ENCODE measurements around the gene FHIT.

FHIT gene

GRCh38 chr3:60133269-60134162 lies 1117.7 kb downstream of the FHIT start:
- no peak for DNase-seq

DNA sequence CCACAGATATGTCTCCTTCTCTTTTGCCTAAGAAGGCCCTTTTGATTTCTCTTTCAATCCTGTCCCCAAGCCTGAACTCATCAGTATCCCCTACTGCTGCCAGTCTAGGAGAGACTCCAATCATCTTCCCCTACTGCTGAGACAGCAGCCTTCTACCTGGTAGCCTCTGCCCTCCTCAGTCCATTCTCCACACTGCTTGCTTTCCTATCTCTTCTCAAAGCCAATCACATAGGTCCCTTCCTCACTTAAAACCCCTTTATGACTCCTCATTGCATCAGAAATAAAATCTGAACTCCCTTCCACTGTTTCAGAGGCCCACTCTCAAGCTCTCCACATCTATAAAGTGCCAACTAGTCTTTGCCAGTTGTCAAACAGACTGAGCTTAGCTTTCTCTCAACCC lies 1119.6 kb downstream of the FHIT start:
- DNase-seq: no peak

- DNase-seq: no peak
Measured at GRCh38 chr3:60126511-60127304, 1124.5 kb downstream of the FHIT start.

DNA sequence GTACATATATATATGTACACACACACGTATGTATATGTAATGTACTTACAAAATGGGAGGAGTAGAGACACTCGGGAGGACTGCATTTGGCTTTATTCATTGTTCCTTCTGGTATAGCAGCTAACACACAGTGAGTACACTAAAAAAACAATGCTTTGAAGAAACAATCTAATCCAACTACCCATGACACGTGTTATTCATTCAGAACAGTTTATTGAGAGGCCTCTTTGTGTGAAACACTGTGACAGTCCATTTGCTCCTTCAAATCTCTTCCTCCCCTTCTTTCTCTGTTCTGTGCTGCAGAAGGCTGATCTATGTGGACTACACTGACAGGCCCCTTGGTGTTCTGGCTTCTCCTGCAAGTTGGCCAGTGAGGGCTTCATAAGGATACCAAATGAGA lies 1125.6 kb downstream of the FHIT start:
- DNase-seq: no peak

- DNase-seq: no peak
Measured at GRCh38 chr3:60120245-60120644, 1131.0 kb downstream of the FHIT start.

- no peak for DNase-seq
Measured at GRCh38 chr3:60114191-60114590, 1137.1 kb downstream of the FHIT start.

DNA sequence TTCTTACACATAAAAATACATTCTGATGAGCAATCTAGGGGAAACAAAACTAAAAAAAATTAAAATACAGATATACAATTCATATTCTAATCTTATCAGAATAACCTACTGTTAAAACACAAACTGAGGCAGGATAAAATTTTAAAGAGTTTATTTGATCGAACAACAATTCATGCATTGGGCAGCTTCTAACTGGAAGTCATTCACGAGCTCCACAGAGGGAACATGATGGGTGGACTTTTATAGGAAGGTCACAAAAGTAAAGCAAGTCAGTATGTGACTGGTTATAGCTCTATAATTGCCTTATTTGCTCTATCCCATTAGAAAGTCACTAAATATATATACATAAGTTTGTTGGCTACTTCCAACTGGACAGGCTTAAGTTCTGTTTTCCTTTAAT lies 1144.0 kb downstream of the FHIT start:
- DNase-seq: no peak

DNA sequence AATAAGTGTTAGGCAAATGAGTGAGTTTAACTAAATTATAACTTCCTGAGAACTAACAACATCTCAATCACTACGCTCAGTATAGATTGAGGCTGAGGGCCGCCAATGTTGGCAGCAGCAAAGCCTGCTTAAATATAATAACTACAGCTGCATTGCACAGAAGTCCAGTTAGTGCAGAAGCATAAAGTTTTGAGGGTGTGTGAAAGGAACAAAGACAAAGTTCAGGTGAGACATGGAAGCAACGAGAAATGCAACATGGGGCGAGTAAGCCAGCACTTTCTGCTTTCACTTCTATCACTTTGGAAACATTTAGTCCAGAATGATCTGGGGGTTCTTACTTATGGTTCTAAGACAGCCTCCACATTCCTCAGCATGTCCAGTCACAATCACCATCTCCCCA lies 1149.1 kb downstream of the FHIT start:
- DNase-seq: no peak

DNA sequence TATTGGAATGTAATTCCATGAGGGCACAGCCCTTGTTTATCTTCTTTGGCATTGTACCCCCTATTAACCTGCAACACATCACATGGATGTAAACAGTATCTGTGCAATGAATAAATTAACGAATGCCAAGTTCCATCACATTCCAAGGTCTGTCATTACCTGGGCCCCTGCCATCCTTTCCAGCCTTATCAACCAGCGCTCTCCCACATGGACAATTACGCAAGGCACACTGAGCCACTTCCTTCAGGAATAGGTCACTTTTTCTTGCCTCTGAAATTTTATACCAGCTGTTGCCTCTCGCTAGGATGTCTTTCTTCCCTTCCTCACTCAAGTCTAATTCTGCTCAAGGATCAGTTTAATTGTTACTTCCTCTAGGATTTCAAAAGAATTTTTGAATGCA lies 1149.6 kb downstream of the FHIT start:
- no peak for DNase-seq

- DNase-seq: no peak
Measured at GRCh38 chr3:60096403-60096802, 1154.8 kb downstream of the FHIT start.

DNA sequence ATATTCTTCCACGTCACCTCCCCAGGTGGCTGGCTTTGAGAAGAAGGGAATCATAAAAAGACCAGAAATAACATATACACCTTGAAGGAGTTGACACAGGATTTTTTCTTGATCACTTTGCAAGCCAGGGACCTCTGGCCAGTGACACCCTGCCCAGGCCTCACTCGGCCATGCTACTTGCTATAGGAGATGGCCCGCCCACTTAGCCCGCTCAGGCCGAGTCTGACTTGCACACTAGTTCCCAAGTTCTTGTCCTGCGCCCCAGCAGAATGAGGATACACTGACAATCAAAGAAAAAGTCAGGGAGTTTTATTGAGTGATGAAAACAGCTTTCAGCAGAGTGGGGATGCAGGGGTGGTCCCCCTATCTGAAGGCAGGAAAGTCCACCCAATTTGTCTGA lies 1155.3 kb downstream of the FHIT start:
- DNase-seq: no peak

- no peak for DNase-seq
Measured at GRCh38 chr3:60095516-60095915, 1155.7 kb downstream of the FHIT start.

DNA sequence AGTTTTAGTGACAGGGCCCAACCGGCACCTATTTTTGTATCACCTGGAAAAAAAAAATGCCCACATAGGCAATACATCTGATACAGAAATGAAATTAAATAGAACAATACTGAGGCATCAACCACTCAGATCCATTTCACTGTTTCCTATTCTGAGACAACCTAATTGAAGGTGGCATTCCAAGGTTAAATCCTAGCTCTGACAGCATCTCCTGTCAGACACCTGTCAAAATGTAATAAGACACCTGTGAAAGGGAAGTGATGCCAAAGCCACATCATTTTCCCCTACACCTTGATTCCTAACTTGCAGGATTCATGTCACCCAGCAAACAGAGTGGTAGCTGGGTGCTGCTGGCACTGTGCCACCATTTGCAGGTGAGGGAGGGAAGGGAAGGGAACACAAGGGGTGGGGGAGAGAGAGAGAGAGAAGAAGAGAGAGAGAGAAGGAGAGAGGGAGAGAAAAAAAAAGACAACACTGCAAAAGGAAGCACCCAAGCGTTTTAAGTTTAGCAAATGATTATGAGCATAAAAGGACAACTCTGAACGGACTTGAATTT lies 1156.8 kb downstream of the FHIT start:
- DNase-seq: no peak

- DNase-seq: no peak
Measured at GRCh38 chr3:60090548-60090947, 1160.7 kb downstream of the FHIT start.

DNA sequence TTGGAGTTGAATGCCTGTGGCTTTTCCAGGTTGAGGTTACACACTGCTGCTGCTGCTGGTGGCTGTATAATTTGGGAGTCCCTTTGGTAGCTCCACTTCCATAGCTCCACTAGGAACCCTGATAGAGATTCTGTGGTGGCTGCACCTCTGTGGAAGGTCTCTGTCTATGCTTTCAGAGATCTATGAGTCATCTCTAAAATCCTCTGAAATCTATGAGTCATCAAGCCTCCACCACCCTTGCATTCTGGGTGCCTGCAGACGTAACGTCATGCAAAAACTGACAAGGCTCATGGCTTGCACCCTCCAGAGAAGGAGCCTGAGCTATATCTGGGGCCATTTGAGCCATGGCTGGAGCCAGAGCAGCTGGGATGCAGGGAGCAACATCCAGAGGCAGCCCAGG lies 1164.4 kb downstream of the FHIT start:
- no peak for DNase-seq

DNA sequence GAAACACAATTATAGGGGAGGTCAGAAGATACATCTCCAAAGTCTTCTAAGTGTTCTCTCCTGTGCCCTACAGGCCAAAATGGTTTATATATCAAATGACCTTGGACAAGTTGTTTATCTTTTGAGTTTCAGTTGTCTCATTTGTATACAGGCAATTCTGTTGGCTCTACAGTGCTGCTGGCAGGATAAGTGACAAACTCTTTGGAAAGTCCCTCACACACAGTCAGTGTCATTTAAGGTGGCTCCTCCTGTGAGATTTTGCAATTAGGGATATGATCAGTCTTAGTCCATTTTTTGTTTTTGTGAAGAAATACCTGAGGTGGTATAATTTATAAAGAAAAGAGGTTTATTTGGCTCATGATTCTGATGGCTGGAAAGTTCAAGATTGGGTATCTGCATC lies 1165.6 kb downstream of the FHIT start:
- DNase-seq: no peak

- DNase-seq: no peak
Measured at GRCh38 chr3:60081381-60082095, 1169.7 kb downstream of the FHIT start.

DNA sequence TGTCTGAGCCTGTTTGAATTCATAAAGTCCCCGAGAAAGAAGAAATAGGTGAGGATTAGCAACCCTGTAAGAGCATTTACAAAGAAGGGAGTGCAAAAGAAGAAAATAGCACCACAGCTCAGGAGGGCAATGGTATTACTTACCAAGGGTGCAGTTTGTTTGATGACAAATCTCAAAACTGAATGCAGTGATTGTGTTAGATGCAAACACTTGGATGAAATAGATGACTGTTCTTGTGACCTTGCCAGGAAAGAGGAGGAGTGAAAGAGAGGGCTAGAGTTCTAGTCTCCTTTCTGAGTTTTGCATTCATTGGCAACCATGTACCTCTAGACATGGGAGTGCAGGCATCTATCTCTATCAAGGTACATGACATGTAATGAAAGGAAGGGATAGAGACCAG lies 1170.6 kb downstream of the FHIT start:
- no peak for DNase-seq

DNA sequence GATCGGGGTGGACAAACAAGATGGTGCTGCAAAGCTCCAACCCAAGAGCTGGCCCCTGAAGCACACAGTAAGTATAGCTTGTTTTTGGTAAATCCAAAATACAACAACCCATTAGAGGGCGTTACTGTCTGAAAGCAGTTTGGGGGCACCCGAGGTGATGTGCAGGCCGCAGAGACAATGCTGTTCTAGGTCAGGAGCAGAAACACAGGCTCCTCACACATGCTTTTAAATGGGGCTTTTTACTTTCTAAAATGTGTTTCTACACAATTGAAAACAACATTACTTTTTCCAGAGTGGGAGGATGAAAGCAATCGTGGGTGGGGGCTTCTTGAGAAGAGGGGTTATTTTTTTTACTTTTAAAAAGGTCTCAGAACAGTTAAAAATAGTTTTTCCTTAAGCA lies 1172.2 kb downstream of the FHIT start:
- DNase-seq: no peak

DNA sequence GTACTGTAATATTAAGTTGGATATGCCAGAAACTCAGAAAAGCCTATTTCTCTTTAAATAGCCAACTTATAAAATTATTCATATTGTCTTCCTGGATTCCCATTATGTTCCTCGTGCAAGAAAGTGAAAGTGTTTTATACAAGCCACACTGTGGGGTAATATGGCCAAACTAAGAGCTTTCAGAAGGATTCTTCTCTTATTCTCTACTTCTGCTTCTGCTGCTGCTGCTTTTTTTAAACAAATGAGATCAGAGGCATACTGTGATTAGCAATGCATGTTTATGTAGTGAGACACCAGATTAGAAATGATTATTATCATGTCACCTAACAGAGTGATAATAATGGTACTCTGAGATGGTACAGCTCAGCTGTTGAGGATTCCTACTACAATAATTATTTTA lies 1174.9 kb downstream of the FHIT start:
- no peak for DNase-seq

DNA sequence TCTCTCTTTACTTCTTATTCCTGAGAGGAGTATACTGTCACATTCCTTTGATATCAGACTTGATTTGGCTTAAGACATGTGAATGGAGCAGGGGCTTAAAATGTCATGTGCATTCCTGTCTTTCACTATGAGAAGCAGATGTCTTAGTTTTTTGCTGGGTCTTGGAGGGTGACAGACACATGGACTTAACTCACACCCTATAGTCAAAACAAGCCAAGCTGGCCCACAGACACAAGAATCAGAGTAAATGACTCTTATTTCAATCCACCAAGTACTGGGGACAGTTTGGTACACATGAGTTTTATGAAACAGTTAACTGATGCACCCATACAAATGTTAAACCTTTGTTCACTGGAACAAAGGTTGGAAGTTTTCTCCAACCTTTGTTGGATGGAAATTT lies 1177.3 kb downstream of the FHIT start:
- no peak for DNase-seq

DNA sequence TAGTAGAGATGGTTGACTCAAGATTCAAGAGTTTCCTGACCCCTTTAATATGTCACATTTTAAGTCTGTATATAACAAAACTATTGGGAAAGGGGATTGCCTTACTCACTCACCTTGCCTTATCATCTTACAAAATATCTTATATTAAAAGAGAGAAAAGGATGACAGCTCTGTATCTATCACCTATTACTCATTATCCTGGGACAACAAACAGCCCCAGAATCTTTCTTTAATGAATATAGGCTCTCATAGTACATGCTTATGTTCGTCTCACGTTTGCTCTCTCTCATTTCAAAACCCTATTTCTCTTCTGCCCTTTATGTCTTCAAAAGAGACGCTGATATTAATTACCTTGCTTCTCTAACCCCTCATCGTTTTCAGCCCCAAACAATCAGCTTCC lies 1178.0 kb downstream of the FHIT start:
- no peak for DNase-seq

DNA sequence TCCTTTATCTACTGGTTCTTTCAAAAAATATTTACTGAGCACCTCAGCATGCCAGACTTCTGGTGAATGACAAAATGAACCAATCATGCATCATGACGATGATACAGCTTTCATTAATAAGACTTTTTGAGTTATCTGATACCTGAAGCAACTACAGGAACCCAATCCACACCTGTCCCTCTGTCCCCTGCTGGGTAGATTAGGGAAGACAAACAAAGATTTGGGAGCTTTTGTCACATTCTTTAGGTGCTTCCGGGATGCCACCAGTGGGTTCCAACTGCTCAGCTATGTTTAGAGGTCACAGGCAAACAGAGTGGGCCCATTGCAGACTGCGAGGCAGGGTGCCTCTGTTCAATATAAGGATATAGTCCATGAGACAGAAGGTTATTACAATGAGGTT lies 1180.9 kb downstream of the FHIT start:
- DNase-seq: no peak

Measured in SIG-M5 (cell line).